Omental fat pad (tissue), 4 donors: ENCODE results near the gene FLT1. TPM values are rescaled to one million over a fixed set of nuclear protein-coding genes. Genes with fewer than 3 reads are reported as not detected.

ENCODE experiments used
- ATAC-seq: fragments of 150-250 bp; one replicate; pipeline ENCODE4 v1.9.1; 2016; ENCODE audit warnings: mild to moderate bottlenecking, moderate library complexity; ENCODE audit not compliant: low FRiP score
- DNase-seq: peaks from one replicate; pipeline ENCODE4 v3.0.0-alpha.2; 2019; ENCODE audit warnings: low spot score
- CTCF ChIP-seq, 3 donors: fragments of 450-650 bp; IDR thresholded peaks; one replicate each; pipeline ENCODE4 v1.5.1; 2016 to 2017; ENCODE audit warnings: antibody characterized with exemption in 3 of 3, mild to moderate bottlenecking in 3 of 3, moderate library complexity in 2 of 3
- total RNA-seq, 4 donors: library from RNA; depleted of rRNA; stranded (reverse); fragments of >200 nt; gene quantifications; one replicate each; pipeline ENCODE4 v1.1.0, GENCODE V29; 2016

FLT1 gene
- total RNA-seq, 4 donors from 2014 or later: 24.8 to 210 (median 65.7) TPM

DNA sequence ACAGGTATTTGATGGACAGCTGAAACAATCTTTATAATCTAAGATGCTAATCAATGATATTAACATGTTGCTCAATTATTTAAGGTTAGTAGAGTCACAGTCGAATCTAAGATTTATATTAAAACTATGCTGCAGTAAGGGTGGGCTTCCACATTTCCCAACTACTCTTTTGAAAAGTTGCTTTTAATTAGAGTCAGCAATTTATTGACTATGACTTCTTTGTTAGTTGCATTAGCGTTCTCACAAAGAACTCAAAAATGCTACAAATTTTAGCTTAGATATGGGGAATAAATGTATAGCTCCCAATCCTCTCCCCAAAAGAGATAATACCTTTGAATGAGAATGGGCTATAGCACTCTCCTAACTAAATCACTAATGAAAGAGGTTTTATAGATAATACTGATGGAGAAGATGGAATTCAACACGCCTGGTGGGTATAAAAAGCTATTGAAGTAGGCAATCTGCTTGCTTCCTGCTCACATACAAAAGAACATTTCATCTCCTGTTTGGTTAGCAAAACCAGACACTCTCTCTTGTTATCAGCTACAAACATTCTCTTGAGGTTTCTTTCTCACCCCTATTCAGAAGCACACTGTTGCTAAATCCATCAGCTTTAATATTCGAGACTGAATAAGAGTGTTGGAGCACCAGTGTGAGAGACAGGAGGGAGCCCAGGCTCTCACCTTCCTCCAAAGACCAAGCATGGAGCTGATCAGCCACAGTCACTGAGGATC is 2.4 kb upstream of the FLT1 start:
- TF ChIP-seq CTCF (IDR thresholded peaks at IDR 0.05): no peak
- no peak for ATAC-seq
- no peak for DNase-seq

GRCh38 chr13:28496188-28496564 is 1.2 kb upstream of the FLT1 start:
- no peak for ATAC-seq
- no peak for TF ChIP-seq CTCF (IDR thresholded peaks at IDR 0.05)
- DNase-seq: no peak

DNA sequence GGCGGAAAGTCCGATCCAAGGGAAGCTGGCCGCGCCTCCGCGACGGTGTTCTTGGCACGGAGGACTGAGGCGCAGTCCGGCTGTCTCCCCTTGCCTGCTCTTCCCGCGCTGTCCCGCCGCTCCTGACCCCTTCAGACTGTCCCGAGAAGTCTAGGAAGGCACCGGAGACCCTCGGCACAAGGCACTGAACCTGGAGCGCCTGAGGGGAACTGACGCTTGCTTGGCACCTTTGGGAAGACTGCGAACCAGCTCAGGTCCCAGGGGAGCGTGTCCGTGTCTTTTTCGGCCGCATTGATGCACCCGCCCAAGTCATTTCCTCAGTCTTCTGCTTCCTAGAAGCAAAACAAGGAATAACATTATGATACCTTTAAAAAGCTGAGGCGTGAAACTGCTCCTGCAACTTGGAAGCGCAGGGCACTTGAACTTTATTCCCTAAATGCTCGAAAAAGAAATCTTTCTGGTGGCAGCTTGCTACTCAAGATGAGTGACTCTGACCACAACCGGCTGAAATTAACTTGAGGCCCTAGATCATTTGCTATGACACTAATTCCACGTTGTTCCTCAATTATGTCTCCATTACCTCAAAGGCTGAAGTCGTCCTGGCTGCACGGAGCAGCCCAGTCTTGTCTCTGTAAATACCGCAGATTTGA is 735 bp upstream of the FLT1 start:
- no peak for ATAC-seq
- no peak for TF ChIP-seq CTCF (IDR thresholded peaks at IDR 0.05)

DNA sequence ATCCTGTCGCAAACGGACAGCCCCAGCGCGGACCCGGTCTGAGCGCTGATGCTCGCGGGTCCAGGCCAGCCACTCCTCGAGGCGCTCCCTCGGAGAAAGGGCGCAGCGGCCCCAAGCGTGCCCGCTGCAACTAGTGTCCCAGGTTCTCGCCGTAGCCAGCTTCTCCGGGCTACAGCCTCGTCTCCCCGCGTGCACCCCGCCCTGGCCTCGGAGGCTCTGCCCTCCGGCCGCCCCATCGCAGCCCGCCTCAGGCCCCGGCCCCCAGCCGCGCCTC is 487 bp downstream of the FLT1 start:
- TF ChIP-seq CTCF (IDR thresholded peaks at IDR 0.05): no peak
- DNase-seq: no peak
- ATAC-seq: no peak

More for the DNA sequence above, 735 bp upstream of the FLT1 start:
- DNase-seq: no peak

GRCh38 chr13:28493740-28494503 is 1.0 kb downstream of the FLT1 start:
- no peak for DNase-seq
- ATAC-seq: no peak
- TF ChIP-seq CTCF (IDR thresholded peaks at IDR 0.05): no peak

DNA sequence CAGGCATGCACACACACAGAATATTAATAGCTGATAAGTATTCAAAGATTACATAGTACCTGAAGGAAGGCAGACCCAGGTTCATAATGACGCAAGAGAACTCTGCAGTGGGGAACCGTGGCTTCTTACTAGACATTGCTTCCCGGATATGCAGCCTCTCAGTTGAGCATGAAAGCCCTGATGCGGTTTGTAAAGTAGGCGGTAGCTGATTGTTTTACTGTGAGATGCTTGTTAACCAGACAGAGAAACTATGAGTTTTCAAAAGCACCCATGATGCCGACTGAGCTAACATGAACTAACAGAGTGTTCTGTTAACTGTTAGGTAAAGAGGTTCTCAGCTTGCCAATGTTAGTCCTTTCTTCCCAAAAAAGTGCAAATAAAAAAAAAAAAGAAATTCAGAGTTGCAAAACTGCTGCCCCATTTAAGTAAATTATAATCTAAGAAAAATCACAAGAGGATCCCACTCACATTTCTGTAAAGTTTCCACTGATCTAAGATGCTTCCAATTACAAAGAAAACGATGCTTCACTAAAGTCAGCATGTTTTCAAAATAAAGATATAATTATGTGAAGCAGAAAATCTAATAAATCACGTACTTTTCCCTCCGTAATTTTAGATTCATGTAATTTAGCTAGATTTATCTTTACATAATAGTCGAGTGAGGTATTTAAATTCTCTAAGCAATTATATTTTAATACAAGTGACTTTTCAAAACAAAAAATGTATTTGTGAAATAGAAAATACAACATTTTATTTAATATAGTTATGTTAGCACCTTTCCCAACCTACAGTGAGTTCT is 2.2 kb downstream of the FLT1 start:
- ATAC-seq: no peak
- no peak for TF ChIP-seq CTCF (IDR thresholded peaks at IDR 0.05)
- no peak for DNase-seq
